K562 (cell line): Measurements from ENCODE around the gene TAF5. TPM values are rescaled to one million over a fixed set of nuclear protein-coding genes. Genes with fewer than 3 reads are reported as not detected.
"Not testable (repeated sequence)": the region's sequence is repeated elsewhere in the genome, so short reads cannot be mapped to it uniquely, and the experiment has no call there.

Experiments
- ATAC-seq: fragments of 200-7000 bp; cut with Tn5 transposase; 3 replicates; pipeline ENCODE4 v1.9.1; 2020; ENCODE audit warnings: moderate library complexity
- BruUV-seq: library from RNA; stranded (reverse); fragments of 400-500 nt; replicated peaks from 2 replicates; lab custom pipeline; 2021; lab: Mats Ljungman, UMichigan
- CTCF ChIA-PET: fragments of 300-600 bp; formaldehyde crosslinking; extraction: SDS; loops from one replicate; lab custom pipeline; 2021; ENCODE audit warnings: low intra/inter-chr PET ratio; lab: Yijun Ruan, JAX
- POLR2A ChIA-PET: fragments of 300-600, 350-650 bp; sonication (Branson Sonifier 250); formaldehyde crosslinking; extraction: SDS; loops from one replicate; lab custom pipeline; 2021; ENCODE audit warnings: antibody characterized with exemption, inconsistent platforms; lab: Yijun Ruan, JAX
- DNase-seq, 4 experiments: peaks; one replicate each; pipeline versions ENCODE4 v3.0.0 to v3.0.0-alpha.2; 2011 to 2018; ENCODE audit warnings: low spot score in 3 of 4, mixed read lengths in 3 of 4; ENCODE audit errors: extremely low read depth in 1 of 4
- FAIRE-seq: peaks from 2 replicates; lab custom pipeline; 2011; peaks lifted over from hg19 to GRCh38; lab: Jason Lieb, UNC
- H2AFZ ChIP-seq: 2 replicates; pipeline ENCODE4 v1.6.0; 2011; ENCODE audit warnings: low read depth, low read length, control low read depth, inconsistent platforms
- H3K27ac ChIP-seq: fragments of 200-600 bp; 3 replicates; pipeline ENCODE4 v1.8.0; 2011; ENCODE audit warnings: low read depth, mild to moderate bottlenecking, control low read depth, inconsistent platforms, low read length, moderate library complexity, mixed read lengths; ENCODE audit errors: extremely low read depth
- H3K27me3 ChIP-seq, 2 experiments: fragments of 300-600 bp in 1 of 2; 2 replicates in 1 of 2; 3 replicates in 1 of 2; pipeline versions ENCODE4 v1.6.0 to v1.8.0; 2011; ENCODE audit warnings: inconsistent platforms in 2 of 2, low read length in 2 of 2, mild to moderate bottlenecking in 1 of 2, mixed read lengths in 1 of 2, moderate library complexity in 1 of 2; ENCODE audit not compliant: control insufficient read depth in 2 of 2, insufficient read depth in 2 of 2
- H3K36me3 ChIP-seq: fragments of 300-600 bp; 3 replicates; pipeline ENCODE4 v1.8.0; 2011; ENCODE audit warnings: mild to moderate bottlenecking, low read length, inconsistent platforms; ENCODE audit not compliant: control insufficient read depth, insufficient read depth
- H3K4me1 ChIP-seq, 2 experiments: fragments of 200-600 bp in 1 of 2; replicated peaks in 1 of 2; 2 replicates in 1 of 2; 3 replicates in 1 of 2; pipeline versions ENCODE4 v1.5.1 to v1.8.0; 2011; ENCODE audit warnings: inconsistent platforms in 2 of 2, low read length in 2 of 2, mild to moderate bottlenecking in 1 of 2, mixed read lengths in 1 of 2, moderate library complexity in 1 of 2; ENCODE audit not compliant: control insufficient read depth in 2 of 2, insufficient read depth in 2 of 2
- H3K4me2 ChIP-seq: 2 replicates; pipeline ENCODE4 v1.6.1; 2011; ENCODE audit warnings: low read length, control low read depth, inconsistent platforms, mixed read lengths; ENCODE audit not compliant: insufficient read depth
- H3K4me3 ChIP-seq: fragments of 200-600 bp; sonication (generic), shearing (Covaris generic); 2 replicates; pipeline ENCODE4 v1.5.1; 2016; ENCODE audit warnings: control low read depth, inconsistent platforms
- H3K79me2 ChIP-seq: fragments of 200-600 bp; 3 replicates; pipeline ENCODE4 v1.8.0; 2011; ENCODE audit warnings: low read length, inconsistent platforms; ENCODE audit not compliant: control insufficient read depth, insufficient read depth
- H3K9ac ChIP-seq, 2 experiments: 2 replicates each; pipeline versions ENCODE4 v1.6.0 to v1.6.1; 2011; ENCODE audit warnings: low read depth in 2 of 2, low read length in 2 of 2, control low read depth in 1 of 2, inconsistent platforms in 1 of 2, mild to moderate bottlenecking in 1 of 2, mixed read lengths in 1 of 2; ENCODE audit not compliant: insufficient read depth in 1 of 2
- H3K9me1 ChIP-seq: one replicate; pipeline ENCODE4 v1.6.0; 2011; ENCODE audit warnings: inconsistent platforms, mild to moderate bottlenecking, low read length, moderate library complexity; ENCODE audit not compliant: control insufficient read depth, insufficient read depth
- H3K9me3 ChIP-seq: replicated peaks from 2 replicates; pipeline ENCODE4 v1.5.1; 2011; ENCODE audit warnings: low read depth, low read length, inconsistent platforms; ENCODE audit not compliant: control insufficient read depth, insufficient read depth
- H4K20me1 ChIP-seq: replicated peaks from 2 replicates; pipeline ENCODE4 v1.6.1; 2011; ENCODE audit warnings: low read length, inconsistent platforms, mixed read lengths; ENCODE audit not compliant: control insufficient read depth, insufficient read depth
- COPS2 ChIP-seq: fragments of 450-650 bp; conservative IDR thresholded peaks from 2 replicates; pipeline ENCODE4 v1.6.1; 2016; ENCODE audit warnings: mild to moderate bottlenecking, moderate library complexity
- LARP7 ChIP-seq: fragments of 450-650 bp; IDR thresholded peaks from 2 replicates; pipeline ENCODE4 v1.6.1; 2016
- PRMT5 ChIP-seq: sonication (generic); formaldehyde crosslinking; IDR thresholded peaks from 2 replicates; pipeline ENCODE4 v1.5.0; 2020; ENCODE audit warnings: missing genetic modification reagents
- RBM14 ChIP-seq: fragments of 200-400 bp; formaldehyde crosslinking; IDR thresholded peaks from 2 replicates; pipeline ENCODE4 v1.6.1; 2018; ENCODE audit warnings: low read depth, mild to moderate bottlenecking, low read length, moderate library complexity, borderline replicate concordance; ENCODE audit not compliant: insufficient read depth
- SIN3A ChIP-seq, 2 experiments: fragments of 150-350 bp in 1 of 2; IDR thresholded peaks; 2 replicates each; pipeline ENCODE4 v1.6.1; 2011 to 2016; ENCODE audit warnings: borderline replicate concordance in 2 of 2, low read depth in 2 of 2, low read length in 2 of 2, mild to moderate bottlenecking in 2 of 2, moderate library complexity in 2 of 2; ENCODE audit not compliant: control insufficient read depth in 1 of 2
- WGBS: fragments of 100-300 bp; shearing (Covaris generic); methylation state at CpG from one replicate; pipeline ENCODE4 v1.1.6; 2016; ENCODE audit warnings: low coverage, mixed read lengths; ENCODE audit not compliant: insufficient coverage; ENCODE audit errors: missing lambda C conversion rate; 5-methylcytosine and 5-hydroxymethylcytosine counted together
- in situ Hi-C: fragments of 300-500 bp; cut with MboI; formaldehyde crosslinking; loops from 4 replicates; pipeline ENCODE4 v1.15.0; 2018; ENCODE audit warnings: inconsistent platforms, mixed read lengths
- intact Hi-C: fragments of 100-400 bp; cut with micrococcal nuclease; formaldehyde crosslinking; loops from 2 replicates; pipeline ENCODE4 v1.14.2; 2022
- polyA plus RNA-seq, 8 experiments: library from polyadenylated mRNA; depleted of rRNA in 4 of 8; stranded (reverse) in 5 of 8; unstranded in 3 of 8; fragments of >200 nt; fragmentation: Nextera tagmentation in 2 of 8; fragmentation: Illumina TruSeq in 1 of 8; extraction: Ambion mirVana in 2 of 8; extraction: Trizol in 1 of 8; gene quantifications; 2 replicates each; pipeline versions ENCODE4 v1.2.1 to v1.2.3, GENCODE V29; 2011 to 2014; ENCODE audit warnings: inconsistent platforms in 1 of 8, missing spikeins in 1 of 8
- total RNA-seq, 7 experiments: library from RNA; depleted of rRNA in 6 of 7; stranded (reverse); fragments of >200 nt in 6 of 7; fragmentation: Illumina TruSeq in 2 of 7; extraction: Trizol in 2 of 7; gene quantifications; 2 replicates each; pipeline versions ENCODE4 v1.2.1 to v1.2.3, GENCODE V29; 2011 to 2021; ENCODE audit warnings: low replicate concordance in 1 of 7
- TF ChIP-seq, protein P1 (sequence below): IDR thresholded peaks from 3 replicates; pipeline ENCODE4 v1.6.1; 2011; ENCODE audit warnings: borderline replicate concordance, mild to moderate bottlenecking; ENCODE audit not compliant: insufficient read length, insufficient read depth

The TAF5 gene
- total and polyA plus RNA-seq, 9 of the 15 experiments (the other 6 are each of a cell fraction or from before 2014, with no cell fraction given) = 4.2 to 11.9 (median 9.3) TPM

DNA sequence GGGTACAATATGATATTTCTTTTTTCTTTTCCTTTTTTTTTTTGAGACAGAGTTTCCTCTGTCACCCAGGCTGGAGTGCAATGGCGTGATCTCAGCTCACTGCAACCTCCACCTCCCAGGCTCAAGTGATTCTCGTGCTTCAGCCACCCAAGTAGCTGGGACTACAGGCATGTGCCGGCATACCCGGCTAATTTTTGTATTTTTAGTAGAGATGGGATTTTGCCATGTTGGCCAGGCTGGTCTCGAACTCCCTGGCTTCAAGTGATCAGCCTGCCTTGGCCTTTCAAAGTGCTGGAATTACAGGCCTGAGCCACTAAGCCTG, 49.3 kb downstream of the TAF5 start:
- CTCF ChIA-PET = interaction anchor here (1.4 to 3.1 kb wide), 2 partner anchors 69 to 176 kb away, joined by 11 to 26 read pairs; no protein-coding TSS in a partner anchor
- peaks cover 91% of the 10 kb centered on the region for H3K36me3 ChIP-seq
- WGBS = 92% methylated on average over 5 of the region's 5 CpGs

DNA sequence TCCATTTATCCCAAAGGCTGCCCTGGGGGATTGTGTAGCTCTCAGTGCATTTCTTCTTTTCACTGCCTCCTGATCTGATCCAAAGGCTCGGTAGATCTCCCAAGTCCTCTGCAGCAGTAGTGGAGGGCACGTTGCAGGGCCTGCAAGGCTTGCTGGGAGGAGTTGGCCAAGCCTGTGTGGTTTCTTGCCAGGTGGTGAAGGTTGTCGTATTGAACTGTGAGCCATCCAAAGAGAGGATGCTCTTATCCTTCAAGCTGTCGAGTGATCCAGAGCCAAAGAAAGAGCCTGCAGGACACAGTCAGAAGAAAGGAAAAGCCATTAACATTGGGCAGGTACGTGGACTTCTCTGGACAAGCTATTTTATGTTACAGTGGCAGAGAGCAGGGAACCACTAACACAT, 49.8 kb downstream of the TAF5 start:
- DNase-seq = no peak

More for the DNA sequence above, 49.3 kb downstream of the TAF5 start:
- BruUV-seq, H3K9ac ChIP-seq, H3K27ac ChIP-seq, H3K4me2 ChIP-seq, H3K27me3 ChIP-seq, H3K9me1 ChIP-seq, H4K20me1 ChIP-seq, ATAC-seq, H3K9me3 ChIP-seq, DNase-seq, H3K4me3 ChIP-seq, H2AFZ ChIP-seq, in situ Hi-C loops, H3K79me2 ChIP-seq, POLR2A ChIA-PET, FAIRE-seq, H3K4me1 ChIP-seq: not testable (repeated sequence)
- intact Hi-C loops = loop anchor here (2.0 to 10.0 kb wide), 3 partner anchors 68 to 176 kb away; no protein-coding TSS in a partner anchor

More for the DNA sequence above, 49.8 kb downstream of the TAF5 start:
- in situ Hi-C loops (no loop called here), intact Hi-C loops (loop anchor here (2.0 to 10.0 kb wide), 3 partner anchors 67 to 175 kb away; no protein-coding TSS in a partner anchor)
- no peak overlapping the region for H3K27ac ChIP-seq
- H4K20me1 ChIP-seq = no peaks in the 10 kb centered on the region
- no peaks in the 10 kb centered on the region for H3K27me3 ChIP-seq
- CTCF ChIA-PET = interaction anchor here (1.4 to 3.1 kb wide), 2 partner anchors 68 to 175 kb away, joined by 11 to 26 read pairs; no protein-coding TSS in a partner anchor
- H3K9me3 ChIP-seq = no peaks in the 10 kb centered on the region
- H3K4me1 ChIP-seq = no peaks in the 10 kb centered on the region
- no TSS peak for BruUV-seq
- H3K4me3 ChIP-seq = no peak overlapping the region
- H3K36me3 ChIP-seq = peaks cover 95% of the 10 kb centered on the region
- no peak overlapping the region for H3K4me2 ChIP-seq
- WGBS = 98% methylated on average over 4 of the region's 5 CpGs
- H2AFZ ChIP-seq = no peak overlapping the region
- no peaks in the 10 kb centered on the region for H3K79me2 ChIP-seq
- H3K9me1 ChIP-seq = no peaks in the 10 kb centered on the region
- POLR2A ChIA-PET = no interaction called here
- no peak overlapping the region for H3K9ac ChIP-seq
- FAIRE-seq (no peak), ATAC-seq (no peak)
- TF ChIP-seq COPS2 (no peak), RBM14 (no peak), PRMT5 (CRISPR knock-in tag) (no peak), LARP7 (no peak), SIN3A (IDR thresholded peaks at IDR 0.05; ENCODE audit: borderline replicate concordance in 2 of 2, control insufficient read depth in 1 of 2, low read depth in 2 of 2, low read length in 2 of 2) (no peak)
- TF ChIP-seq, protein P1, sequence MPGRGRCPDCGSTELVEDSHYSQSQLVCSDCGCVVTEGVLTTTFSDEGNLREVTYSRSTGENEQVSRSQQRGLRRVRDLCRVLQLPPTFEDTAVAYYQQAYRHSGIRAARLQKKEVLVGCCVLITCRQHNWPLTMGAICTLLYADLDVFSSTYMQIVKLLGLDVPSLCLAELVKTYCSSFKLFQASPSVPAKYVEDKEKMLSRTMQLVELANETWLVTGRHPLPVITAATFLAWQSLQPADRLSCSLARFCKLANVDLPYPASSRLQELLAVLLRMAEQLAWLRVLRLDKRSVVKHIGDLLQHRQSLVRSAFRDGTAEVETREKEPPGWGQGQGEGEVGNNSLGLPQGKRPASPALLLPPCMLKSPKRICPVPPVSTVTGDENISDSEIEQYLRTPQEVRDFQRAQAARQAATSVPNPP = no peak
